Sigmoid colon (tissue), 7 donors: ENCODE measurements around the gene CCT2. TPM values are rescaled to one million over a fixed set of nuclear protein-coding genes. Genes with fewer than 3 reads are reported as not detected.

ENCODE experiments used
- DNase-seq: peaks from one replicate; pipeline ENCODE4 v3.0.0-alpha.2; 2019
- H3K27ac ChIP-seq, 4 donors: fragments of 200-600 bp; sonication (generic); one replicate each; pipeline ENCODE4 v1.5.1; 2016 to 2019; ENCODE audit warnings: mild to moderate bottlenecking in 1 of 4
- H3K27me3 ChIP-seq, 3 donors: fragments of 200-600 bp; sonication (generic); one replicate each; pipeline ENCODE4 v1.5.1; 2019; ENCODE audit warnings: mild to moderate bottlenecking in 1 of 3
- H3K36me3 ChIP-seq, 4 donors: fragments of 200-600 bp; sonication (generic); one replicate each; pipeline ENCODE4 v1.5.1; 2016 to 2019
- H3K4me1 ChIP-seq, 4 donors: fragments of 200-600 bp; sonication (generic); one replicate each; pipeline ENCODE4 v1.5.1; 2017 to 2019
- H3K4me3 ChIP-seq, 4 donors: fragments of 200-600 bp; sonication (generic); one replicate each; pipeline ENCODE4 v1.5.1; 2017 to 2019; ENCODE audit warnings: mild to moderate bottlenecking in 2 of 4, moderate library complexity in 1 of 4
- H3K9me3 ChIP-seq, 4 donors: fragments of 200-600 bp in 3 of 4; sonication (generic) in 3 of 4; one replicate each; pipeline versions ENCODE4 v1.5.1 to v1.6.1; 2013 to 2019
- EP300 ChIP-seq, 4 donors: sonication (generic); formaldehyde crosslinking; IDR thresholded peaks; one replicate each; pipeline ENCODE4 v1.6.1; 2017; ENCODE audit warnings: antibody characterized with exemption in 4 of 4
- POLR2A ChIP-seq, 2 donors: fragments of 450-650 bp; IDR thresholded peaks; one replicate each; pipeline ENCODE4 v1.6.1; 2016; ENCODE audit warnings: antibody characterized with exemption in 2 of 2, mild to moderate bottlenecking in 2 of 2, moderate library complexity in 2 of 2
- POLR2AphosphoS5 ChIP-seq, 4 donors: sonication (generic); formaldehyde crosslinking; IDR thresholded peaks; one replicate each; pipeline ENCODE4 v1.6.1; 2017; ENCODE audit warnings: antibody characterized with exemption in 4 of 4
- WGBS, 2 donors: extraction: QIAGEN DNeasy Blood & Tissue Kit; methylation state at CpG; one replicate each; pipeline ENCODE4 v1.1.7; 2013; 5-methylcytosine and 5-hydroxymethylcytosine counted together
- intact Hi-C: fragments of 100-400 bp; cut with DNase I; formaldehyde crosslinking; loops from one replicate; pipeline ENCODE4 v1.15.1; 2023
- polyA plus RNA-seq, 3 donors: library from polyadenylated mRNA; stranded (reverse); fragments of 200-250 nt; gene quantifications; one replicate each; pipeline ENCODE4 v1.2.3, GENCODE V29; 2013
- total RNA-seq, 4 donors: library from RNA; depleted of rRNA; stranded (reverse); fragments of >200 nt; gene quantifications; one replicate each; pipeline ENCODE4 v1.1.0, GENCODE V29; 2016
- TF ChIP-seq, protein P1 (sequence below), 4 experiments: fragments of 450-650 bp in 3 of 4; fragments of 200-600 bp in 1 of 4; IDR thresholded peaks; one replicate each; pipeline ENCODE4 v1.5.1; 2016 to 2019; ENCODE audit warnings: antibody characterized with exemption in 4 of 4, mild to moderate bottlenecking in 3 of 4, moderate library complexity in 2 of 4
- donor health status: healthy with polysubstance abuse.
- donor health status: Bipolar disorder and iron deficiency.
- donor health status: healthy.

Gene CCT2
- total and polyA plus RNA-seq, 7 donors = 79.9 to 126 (median 120) TPM

DNA sequence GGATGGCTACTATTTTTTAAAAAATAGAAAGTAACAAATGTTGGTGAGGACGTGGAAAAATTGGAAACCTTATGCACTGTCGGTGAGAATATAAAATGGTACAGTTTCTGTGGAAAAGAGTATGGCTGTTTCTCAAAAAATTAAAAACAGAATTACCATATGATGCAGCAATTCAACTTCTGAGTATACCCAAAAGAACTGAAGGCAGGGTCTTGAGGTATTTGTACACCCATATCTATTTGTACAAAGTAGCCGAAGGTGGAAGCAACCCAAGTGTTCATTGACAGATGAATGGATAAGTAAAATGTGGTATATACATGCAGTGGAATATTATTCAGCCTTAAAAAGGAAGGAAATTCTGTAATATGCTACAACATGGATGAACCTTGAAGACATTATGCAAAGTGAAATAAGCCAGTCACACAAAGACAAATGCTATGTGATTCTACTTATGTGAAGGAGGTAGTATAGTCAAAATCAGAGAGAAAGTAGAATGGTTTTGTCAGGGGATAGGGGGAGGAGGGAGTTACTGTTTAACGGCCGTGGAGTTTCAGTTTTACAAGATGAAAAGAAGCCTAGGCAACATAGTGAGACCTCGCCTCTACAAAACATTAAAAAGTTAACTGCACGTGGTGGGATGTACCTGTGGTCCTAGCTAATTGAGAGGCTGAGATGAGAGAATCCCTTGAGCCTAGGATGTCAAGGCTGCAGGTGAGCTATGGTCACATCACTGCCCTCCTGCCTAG, 38.4 kb upstream of the CCT2 start:
- H3K27me3 ChIP-seq = no peaks in the 10 kb centered on the region
- H3K9me3 ChIP-seq = no peaks in the 10 kb centered on the region
- no peaks in the 10 kb centered on the region for H3K36me3 ChIP-seq
- no peaks in the 10 kb centered on the region for H3K4me1 ChIP-seq
- H3K27ac ChIP-seq = no peak overlapping the region
- intact Hi-C loops = no loop called here
- no peak for TF ChIP-seq POLR2AphosphoS5 (IDR thresholded peaks at IDR 0.05)
- TF ChIP-seq, protein P1, sequence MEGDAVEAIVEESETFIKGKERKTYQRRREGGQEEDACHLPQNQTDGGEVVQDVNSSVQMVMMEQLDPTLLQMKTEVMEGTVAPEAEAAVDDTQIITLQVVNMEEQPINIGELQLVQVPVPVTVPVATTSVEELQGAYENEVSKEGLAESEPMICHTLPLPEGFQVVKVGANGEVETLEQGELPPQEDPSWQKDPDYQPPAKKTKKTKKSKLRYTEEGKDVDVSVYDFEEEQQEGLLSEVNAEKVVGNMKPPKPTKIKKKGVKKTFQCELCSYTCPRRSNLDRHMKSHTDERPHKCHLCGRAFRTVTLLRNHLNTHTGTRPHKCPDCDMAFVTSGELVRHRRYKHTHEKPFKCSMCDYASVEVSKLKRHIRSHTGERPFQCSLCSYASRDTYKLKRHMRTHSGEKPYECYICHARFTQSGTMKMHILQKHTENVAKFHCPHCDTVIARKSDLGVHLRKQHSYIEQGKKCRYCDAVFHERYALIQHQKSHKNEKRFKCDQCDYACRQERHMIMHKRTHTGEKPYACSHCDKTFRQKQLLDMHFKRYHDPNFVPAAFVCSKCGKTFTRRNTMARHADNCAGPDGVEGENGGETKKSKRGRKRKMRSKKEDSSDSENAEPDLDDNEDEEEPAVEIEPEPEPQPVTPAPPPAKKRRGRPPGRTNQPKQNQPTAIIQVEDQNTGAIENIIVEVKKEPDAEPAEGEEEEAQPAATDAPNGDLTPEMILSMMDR (IDR thresholded peaks at IDR 0.05) = no peak
- TF ChIP-seq EP300 (IDR thresholded peaks at IDR 0.05) = no peak
- no peak for TF ChIP-seq POLR2A (IDR thresholded peaks at IDR 0.05)
- no peak for DNase-seq
- H3K4me3 ChIP-seq = no peak overlapping the region
- WGBS, 2 donors = 88 to 94% methylated on average over 7 of the region's 7 CpGs

DNA sequence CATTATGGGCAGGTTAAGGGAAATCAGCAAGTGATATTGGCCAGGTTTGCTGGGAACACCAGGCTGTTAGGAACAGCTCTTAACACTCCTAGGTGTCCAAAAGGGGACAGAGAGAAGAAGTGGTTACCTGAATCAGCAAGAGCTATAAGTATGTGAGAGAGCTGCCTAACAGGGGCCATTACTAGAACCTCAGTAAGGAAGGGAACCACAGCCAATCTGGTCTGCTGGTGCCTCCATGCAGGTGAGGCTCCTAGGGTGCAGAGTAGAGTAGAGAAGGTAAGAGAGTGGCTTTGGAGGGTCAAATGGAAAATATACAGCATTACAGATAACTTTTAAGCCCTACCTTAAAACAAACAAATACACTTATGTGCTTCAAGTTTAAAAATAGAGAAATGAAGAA, 36.6 kb upstream of the CCT2 start:
- H3K4me1 ChIP-seq = peaks cover 0 to 3% (median 1%) of the 10 kb centered on the region in 4 donors
- DNase-seq = no peak
- no peaks in the 10 kb centered on the region for H3K9me3 ChIP-seq
- H3K27ac ChIP-seq = no peak overlapping the region
- intact Hi-C loops = no loop called here
- H3K4me3 ChIP-seq = no peak overlapping the region
- H3K36me3 ChIP-seq = no peaks in the 10 kb centered on the region
- no peak for TF ChIP-seq EP300 (IDR thresholded peaks at IDR 0.05)
- TF ChIP-seq POLR2AphosphoS5 (IDR thresholded peaks at IDR 0.05) = no peak
- TF ChIP-seq POLR2A (IDR thresholded peaks at IDR 0.05) = no peak
- TF ChIP-seq, protein P1 (IDR thresholded peaks at IDR 0.05) = no peak
- no peaks in the 10 kb centered on the region for H3K27me3 ChIP-seq

DNA sequence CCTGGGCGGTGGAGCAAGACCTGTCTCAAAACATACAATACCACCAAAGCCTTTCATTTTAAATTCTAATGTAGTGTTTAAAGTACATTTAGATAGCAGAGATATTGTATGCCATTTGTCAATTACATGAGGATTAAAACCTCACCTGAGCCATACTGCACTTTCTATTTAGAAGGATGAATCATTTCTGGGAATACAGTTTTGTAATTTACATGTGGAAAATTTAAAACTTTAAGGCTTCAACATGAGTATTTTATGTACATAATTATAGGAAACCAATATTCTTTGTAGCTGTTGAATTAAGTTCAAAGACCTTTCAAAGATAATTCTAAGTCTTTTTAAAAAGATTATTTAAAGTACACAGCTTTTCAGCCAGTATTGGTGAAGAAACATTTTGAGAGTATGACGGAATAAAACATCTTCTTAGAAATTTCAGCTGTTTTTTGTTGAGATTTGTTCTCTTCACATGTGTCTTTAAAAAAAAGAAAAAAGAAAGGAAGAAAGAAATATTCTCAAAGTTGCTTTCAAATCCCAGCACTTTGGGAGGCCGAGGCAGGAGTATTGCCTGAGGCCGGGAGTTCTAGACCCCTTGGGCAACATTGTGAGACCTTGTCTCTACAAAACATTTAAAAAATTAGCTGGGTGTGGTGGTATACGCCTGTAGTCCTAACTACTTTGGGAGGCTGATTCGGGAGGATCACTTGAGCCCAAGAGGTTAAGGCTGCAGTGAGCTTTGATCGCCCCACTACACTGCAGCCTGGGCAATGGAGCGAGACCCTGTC, 34.5 kb upstream of the CCT2 start:
- DNase-seq = no peak
- WGBS, 2 donors = 90 to 91% methylated on average over 8 of the region's 8 CpGs
- TF ChIP-seq POLR2A (IDR thresholded peaks at IDR 0.05) (no peak), EP300 (IDR thresholded peaks at IDR 0.05) (no peak), POLR2AphosphoS5 (IDR thresholded peaks at IDR 0.05) (no peak)
- TF ChIP-seq, protein P1 (IDR thresholded peaks at IDR 0.05) = no peak
- Histone ChIP-seq H3K9me3 (no peaks in the 10 kb centered on the region), H3K27me3 (no peaks in the 10 kb centered on the region), H3K4me1 (peaks cover 0 to 23% (median 3%) of the 10 kb centered on the region in 4 donors), H3K27ac (no peak overlapping the region), H3K36me3 (no peaks in the 10 kb centered on the region), H3K4me3 (no peak overlapping the region)
- intact Hi-C loops = no loop called here

DNA sequence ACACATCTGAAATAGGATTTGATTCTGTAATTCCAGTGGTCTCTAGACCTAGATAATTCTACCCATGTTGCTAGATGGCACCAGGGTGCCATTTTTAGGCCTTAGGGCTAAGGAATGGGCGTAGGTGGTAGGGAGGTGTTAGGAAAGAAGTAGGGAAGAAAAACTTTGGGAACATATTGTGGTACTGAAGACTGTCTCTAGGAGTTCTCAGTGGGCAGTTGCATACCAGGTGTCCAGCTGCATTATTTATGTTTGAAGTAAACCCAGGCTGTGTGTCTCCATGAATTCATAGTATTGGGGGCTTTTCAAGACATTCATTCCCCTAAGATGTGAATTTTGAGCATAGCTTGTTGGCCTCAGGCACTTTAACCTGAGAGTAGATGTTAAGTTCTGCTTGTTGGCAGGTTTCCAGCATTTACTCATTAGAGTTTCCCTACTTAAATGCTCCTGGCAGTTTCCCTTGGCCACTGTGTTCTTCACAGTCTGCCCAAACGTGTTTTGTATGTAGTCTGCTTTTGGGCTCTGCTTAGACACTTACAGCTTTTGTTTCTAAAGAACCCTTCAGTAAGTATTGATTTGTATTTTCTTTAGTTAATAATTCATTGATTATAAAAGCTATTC, 31.5 kb upstream of the CCT2 start:
- no peaks in the 10 kb centered on the region for H3K36me3 ChIP-seq
- TF ChIP-seq EP300 (IDR thresholded peaks at IDR 0.05) = no peak
- TF ChIP-seq POLR2A (IDR thresholded peaks at IDR 0.05) = no peak
- no peak for TF ChIP-seq POLR2AphosphoS5 (IDR thresholded peaks at IDR 0.05)
- TF ChIP-seq, protein P1 (IDR thresholded peaks at IDR 0.05) = no peak
- peaks cover 0 to 32% (median 13%) of the 10 kb centered on the region in 4 donors for H3K4me1 ChIP-seq
- intact Hi-C loops = no loop called here
- WGBS, 2 donors = 56 to 74% methylated on average over 2 of the region's 2 CpGs
- no peak for DNase-seq
- H3K4me3 ChIP-seq = no peak overlapping the region
- no peaks in the 10 kb centered on the region for H3K9me3 ChIP-seq
- H3K27ac ChIP-seq = peak overlapping the region in 3 of 4 donors; percentile 7 to 57 (median 54)
- H3K27me3 ChIP-seq = no peaks in the 10 kb centered on the region
